HepG2 (cell line): ENCODE measurements around the gene RAMP1. TPM values are rescaled to one million over a fixed set of nuclear protein-coding genes. Genes with fewer than 3 reads are reported as not detected.

ENCODE experiments used
- ATAC-seq: fragments of 200-7000 bp; cut with Tn5 transposase; 3 replicates; pipeline ENCODE4 v1.9.1; 2020; ENCODE audit warnings: mild to moderate bottlenecking, moderate library complexity
- BruUV-seq: library from RNA; stranded (reverse); fragments of 400-500 nt; replicated peaks from 2 replicates; lab custom pipeline; 2021; lab: Mats Ljungman, UMichigan
- CTCF ChIA-PET: fragments of 300-600 bp; formaldehyde crosslinking; extraction: SDS; loops from one replicate; lab custom pipeline; 2021; ENCODE audit warnings: low total read pairs, inconsistent platforms, low intra/inter-chr PET ratio; lab: Yijun Ruan, JAX
- POLR2A ChIA-PET: fragments of 350-600 bp; sonication (Branson Sonifier 250); formaldehyde crosslinking; loops from one replicate; lab custom pipeline; 2020; ENCODE audit warnings: antibody characterized with exemption, inconsistent platforms; lab: Yijun Ruan, JAX
- DNase-seq: peaks from one replicate; pipeline ENCODE4 v3.0.0-alpha.2; 2015; ENCODE audit warnings: low spot score
- FAIRE-seq: peaks from 3 replicates; lab custom pipeline; 2011; peaks lifted over from hg19 to GRCh38; lab: Jason Lieb, UNC
- H2AFZ ChIP-seq: one replicate; pipeline ENCODE4 v1.6.1; 2011; ENCODE audit warnings: low read length, inconsistent platforms
- H3K27ac ChIP-seq: fragments of 300-600 bp; 3 replicates; pipeline ENCODE4 v1.8.0; 2011; ENCODE audit warnings: mixed run types, mild to moderate bottlenecking, mixed read lengths, low read length, inconsistent platforms; ENCODE audit not compliant: insufficient read depth; ENCODE audit errors: extremely low read length
- H3K27me3 ChIP-seq, 2 experiments: fragments of 200-600 bp in 1 of 2; 2 replicates in 1 of 2; 3 replicates in 1 of 2; pipeline versions ENCODE4 v1.6.0 to v1.8.0; 2011; ENCODE audit warnings: low read length in 2 of 2, mild to moderate bottlenecking in 2 of 2, moderate library complexity in 2 of 2, inconsistent platforms in 1 of 2; ENCODE audit not compliant: insufficient read depth in 2 of 2, control insufficient read depth in 1 of 2
- H3K36me3 ChIP-seq, 2 experiments: fragments of 200-600 bp in 1 of 2; replicated peaks in 1 of 2; 2 replicates in 1 of 2; 3 replicates in 1 of 2; pipeline versions ENCODE4 v1.5.1 to v1.8.0; 2011; ENCODE audit warnings: low read length in 2 of 2, inconsistent platforms in 1 of 2; ENCODE audit not compliant: insufficient read depth in 2 of 2, control insufficient read depth in 1 of 2
- H3K4me1 ChIP-seq: 2 replicates; pipeline ENCODE4 v1.5.1; 2012; ENCODE audit warnings: low read length, inconsistent platforms; ENCODE audit not compliant: insufficient read depth
- H3K4me2 ChIP-seq: 2 replicates; pipeline ENCODE4 v1.6.0; 2011; ENCODE audit warnings: low read depth, low read length, inconsistent platforms
- H3K4me3 ChIP-seq, 3 experiments: fragments of 200-600 bp in 1 of 3; sonication (generic), shearing (Covaris generic) in 1 of 3; replicated peaks in 1 of 3; 2 replicates each; pipeline ENCODE4 v1.5.1; 2011 to 2016; ENCODE audit warnings: low read length in 3 of 3, inconsistent platforms in 2 of 3, low read depth in 2 of 3, mild to moderate bottlenecking in 2 of 3, control low read depth in 1 of 3, mixed read lengths in 1 of 3; ENCODE audit not compliant: insufficient read depth in 1 of 3
- H3K79me2 ChIP-seq: one replicate; pipeline ENCODE4 v1.6.1; 2011; ENCODE audit warnings: low read length, inconsistent platforms; ENCODE audit not compliant: insufficient read depth
- H3K9ac ChIP-seq: 2 replicates; pipeline ENCODE4 v1.6.0; 2011; ENCODE audit warnings: mild to moderate bottlenecking, low read depth, low read length, inconsistent platforms; ENCODE audit not compliant: insufficient read depth
- H3K9me3 ChIP-seq: 2 replicates; pipeline ENCODE4 v1.5.1; 2012; ENCODE audit warnings: mild to moderate bottlenecking, low read length
- H4K20me1 ChIP-seq: 2 replicates; pipeline ENCODE4 v1.6.0; 2011; ENCODE audit warnings: inconsistent platforms, mild to moderate bottlenecking, low read length, moderate library complexity; ENCODE audit not compliant: insufficient read depth
- AGO2 ChIP-seq: fragments of 200-400 bp; formaldehyde crosslinking; optimal IDR thresholded peaks from 2 replicates; pipeline ENCODE3; 2017; ENCODE audit warnings: mild to moderate bottlenecking, low read depth, low read length, moderate library complexity
- CBX5 ChIP-seq: sonication (generic); formaldehyde crosslinking; IDR thresholded peaks from 2 replicates; pipeline ENCODE4 v1.4.0; 2020; ENCODE audit warnings: missing genetic modification reagents, borderline replicate concordance
- CEBPG ChIP-seq: IDR thresholded peaks from 2 replicates; pipeline ENCODE4 v1.6.1; 2016
- EED ChIP-seq: sonication (generic); formaldehyde crosslinking; IDR thresholded peaks from 2 replicates; pipeline ENCODE4 v1.5.0; 2020; ENCODE audit warnings: mild to moderate bottlenecking, missing genetic modification reagents
- MTA1 ChIP-seq: sonication (generic); formaldehyde crosslinking; IDR thresholded peaks from 2 replicates; pipeline ENCODE4 v1.4.0; 2020; ENCODE audit warnings: missing genetic modification reagents, mild to moderate bottlenecking, borderline replicate concordance
- RBM22 ChIP-seq: fragments of 200-400 bp; formaldehyde crosslinking; optimal IDR thresholded peaks from 2 replicates; pipeline ENCODE3; 2017; ENCODE audit warnings: mild to moderate bottlenecking, low read length, moderate library complexity
- SETDB1 ChIP-seq: sonication (generic); formaldehyde crosslinking; IDR thresholded peaks from 2 replicates; pipeline ENCODE4 v1.5.1; 2020; ENCODE audit warnings: missing genetic modification reagents, mild to moderate bottlenecking, borderline replicate concordance
- TCF7 ChIP-seq: sonication (generic); IDR thresholded peaks from 2 replicates; pipeline ENCODE4 v1.6.1; 2016; ENCODE audit warnings: antibody characterized with exemption, low read depth
- ZNF121 ChIP-seq: sonication (generic); formaldehyde crosslinking; IDR thresholded peaks from 2 replicates; pipeline ENCODE4 v1.5.0; 2020; ENCODE audit warnings: mild to moderate bottlenecking, missing genetic modification reagents
- ZNF317 ChIP-seq: sonication (generic); formaldehyde crosslinking; IDR thresholded peaks from 2 replicates; pipeline ENCODE4 v1.5.0; 2020; ENCODE audit warnings: mild to moderate bottlenecking, missing genetic modification reagents
- ZNF431 ChIP-seq: sonication (generic); formaldehyde crosslinking; IDR thresholded peaks from 2 replicates; pipeline ENCODE4 v1.9.0; 2022; ENCODE audit warnings: missing genetic modification reagents, low read depth, mild to moderate bottlenecking, borderline replicate concordance
- ZNF790 ChIP-seq: sonication (generic); formaldehyde crosslinking; IDR thresholded peaks from 2 replicates; pipeline ENCODE4 v1.8.0; 2022; ENCODE audit warnings: missing genetic modification reagents, mild to moderate bottlenecking, borderline replicate concordance
- ZSCAN20 ChIP-seq: sonication (generic); formaldehyde crosslinking; IDR thresholded peaks from 2 replicates; pipeline ENCODE4 v1.4.0; 2020; ENCODE audit warnings: missing genetic modification reagents, mild to moderate bottlenecking, borderline replicate concordance
- ZSCAN29 ChIP-seq: sonication (generic); formaldehyde crosslinking; conservative IDR thresholded peaks from 2 replicates; pipeline ENCODE4 v1.4.0; 2020; ENCODE audit warnings: mild to moderate bottlenecking, missing genetic modification reagents
- WGBS: methylation state at CpG from one replicate; pipeline ENCODE4 v1.1.6; 2017; ENCODE audit warnings: low lambda C conversion rate; 5-methylcytosine and 5-hydroxymethylcytosine counted together
- in situ Hi-C: cut with HindIII; loops from 2 replicates; pipeline ENCODE4 v1.10.0; 2017; ENCODE audit warnings: low pct_unique_long_range_greater_than_20kb; ENCODE audit not compliant: extremely low pct_ligation_motif_present
- intact Hi-C: fragments of 100-400 bp; cut with micrococcal nuclease; formaldehyde crosslinking; loops from one replicate; pipeline ENCODE4 v1.10.0; 2022; ENCODE audit not compliant: unreplicated experiment
- polyA plus RNA-seq, 8 experiments: library from polyadenylated mRNA; depleted of rRNA in 3 of 8; stranded (reverse) in 7 of 8; unstranded in 1 of 8; fragments of >200 nt; fragmentation: Illumina TruSeq in 4 of 8; extraction: Trizol in 4 of 8; gene quantifications; 2 replicates each; pipeline versions ENCODE4 v1.2.1 to v1.2.3, GENCODE V29; 2011 to 2016; ENCODE audit warnings: low read depth in 4 of 8, missing spikeins in 1 of 8, mixed read lengths in 1 of 8; ENCODE audit not compliant: insufficient read depth in 1 of 8
- total RNA-seq, 5 experiments: library from RNA; depleted of rRNA; stranded (reverse); fragments of >200 nt; fragmentation: Illumina TruSeq; extraction: Trizol; gene quantifications; 2 replicates each; pipeline ENCODE4 v1.2.3, GENCODE V29; 2016; ENCODE audit warnings: low read depth in 1 of 5
- TF ChIP-seq, protein P1 (sequence below): sonication (generic); formaldehyde crosslinking; IDR thresholded peaks from 2 replicates; pipeline ENCODE4 v1.5.1; 2020; ENCODE audit warnings: missing genetic modification reagents, mild to moderate bottlenecking, borderline replicate concordance
- TF ChIP-seq, protein P2 (sequence below): sonication (generic); formaldehyde crosslinking; IDR thresholded peaks from 2 replicates; pipeline ENCODE4 v1.4.0; 2020; ENCODE audit warnings: missing genetic modification reagents

The RAMP1 gene
- total and polyA plus RNA-seq, 2 of the 13 experiments (the other 11 are each of a cell fraction or from before 2014, with no cell fraction given), result 0.29 to 0.61 TPM

DNA sequence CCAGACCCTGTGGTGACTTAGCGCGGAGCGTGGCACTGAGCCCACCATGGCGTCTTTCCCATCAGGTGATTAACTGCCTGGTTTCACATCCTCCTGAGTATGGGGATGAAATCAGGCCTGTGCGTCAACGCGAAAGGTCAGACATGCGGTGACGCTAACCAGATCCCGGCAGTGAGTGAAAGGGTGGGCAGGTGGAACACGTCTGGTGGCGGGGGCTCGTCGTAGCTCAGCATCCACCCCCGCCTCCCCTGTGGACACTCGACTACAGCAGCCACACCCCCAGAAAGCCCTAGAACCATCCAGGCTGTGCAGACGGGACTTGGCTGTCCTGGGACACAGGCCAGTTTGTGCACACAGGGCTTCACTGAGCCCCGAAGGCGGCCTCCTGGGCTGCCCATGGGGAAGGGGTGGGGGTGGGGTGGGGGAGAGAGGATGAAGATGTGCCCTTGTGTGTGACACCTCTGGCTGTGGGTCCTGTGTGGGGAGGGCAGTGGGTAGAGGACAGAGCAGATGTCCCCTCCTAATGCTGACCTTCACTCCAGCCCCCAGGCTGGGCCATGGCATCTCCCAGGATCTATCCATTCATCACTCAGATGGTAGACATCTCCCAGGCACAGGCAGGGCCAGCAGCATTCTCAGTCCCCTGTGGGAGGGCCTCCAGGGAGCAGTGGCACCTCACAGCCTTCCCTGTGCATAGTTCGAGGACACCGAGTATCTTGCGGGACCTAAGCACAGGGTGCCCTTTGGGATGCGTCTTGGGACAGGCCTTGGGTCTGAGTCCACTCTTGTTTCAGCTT lies 27.5 kb downstream of the RAMP1 start:
- H4K20me1 ChIP-seq, result no peaks in the 10 kb centered on the region
- TF ChIP-seq RBM22 (no peak), CBX5 (CRISPR knock-in tag) (no peak), AGO2 (no peak), SETDB1 (CRISPR knock-in tag) (no peak), ZNF790 (CRISPR knock-in tag) (no peak), ZSCAN29 (CRISPR knock-in tag) (no peak), MTA1 (CRISPR knock-in tag) (no peak), TCF7 (no peak), ZNF121 (no peak), ZNF431 (no peak), ZNF317 (CRISPR knock-in tag) (no peak), CEBPG (no peak), EED (CRISPR knock-in tag) (no peak), ZSCAN20 (CRISPR knock-in tag) (no peak)
- TF ChIP-seq, protein P1, sequence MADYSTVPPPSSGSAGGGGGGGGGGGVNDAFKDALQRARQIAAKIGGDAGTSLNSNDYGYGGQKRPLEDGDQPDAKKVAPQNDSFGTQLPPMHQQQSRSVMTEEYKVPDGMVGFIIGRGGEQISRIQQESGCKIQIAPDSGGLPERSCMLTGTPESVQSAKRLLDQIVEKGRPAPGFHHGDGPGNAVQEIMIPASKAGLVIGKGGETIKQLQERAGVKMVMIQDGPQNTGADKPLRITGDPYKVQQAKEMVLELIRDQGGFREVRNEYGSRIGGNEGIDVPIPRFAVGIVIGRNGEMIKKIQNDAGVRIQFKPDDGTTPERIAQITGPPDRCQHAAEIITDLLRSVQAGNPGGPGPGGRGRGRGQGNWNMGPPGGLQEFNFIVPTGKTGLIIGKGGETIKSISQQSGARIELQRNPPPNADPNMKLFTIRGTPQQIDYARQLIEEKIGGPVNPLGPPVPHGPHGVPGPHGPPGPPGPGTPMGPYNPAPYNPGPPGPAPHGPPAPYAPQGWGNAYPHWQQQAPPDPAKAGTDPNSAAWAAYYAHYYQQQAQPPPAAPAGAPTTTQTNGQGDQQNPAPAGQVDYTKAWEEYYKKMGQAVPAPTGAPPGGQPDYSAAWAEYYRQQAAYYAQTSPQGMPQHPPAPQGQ (CRISPR knock-in tag), result no peak
- TF ChIP-seq, protein P2, sequence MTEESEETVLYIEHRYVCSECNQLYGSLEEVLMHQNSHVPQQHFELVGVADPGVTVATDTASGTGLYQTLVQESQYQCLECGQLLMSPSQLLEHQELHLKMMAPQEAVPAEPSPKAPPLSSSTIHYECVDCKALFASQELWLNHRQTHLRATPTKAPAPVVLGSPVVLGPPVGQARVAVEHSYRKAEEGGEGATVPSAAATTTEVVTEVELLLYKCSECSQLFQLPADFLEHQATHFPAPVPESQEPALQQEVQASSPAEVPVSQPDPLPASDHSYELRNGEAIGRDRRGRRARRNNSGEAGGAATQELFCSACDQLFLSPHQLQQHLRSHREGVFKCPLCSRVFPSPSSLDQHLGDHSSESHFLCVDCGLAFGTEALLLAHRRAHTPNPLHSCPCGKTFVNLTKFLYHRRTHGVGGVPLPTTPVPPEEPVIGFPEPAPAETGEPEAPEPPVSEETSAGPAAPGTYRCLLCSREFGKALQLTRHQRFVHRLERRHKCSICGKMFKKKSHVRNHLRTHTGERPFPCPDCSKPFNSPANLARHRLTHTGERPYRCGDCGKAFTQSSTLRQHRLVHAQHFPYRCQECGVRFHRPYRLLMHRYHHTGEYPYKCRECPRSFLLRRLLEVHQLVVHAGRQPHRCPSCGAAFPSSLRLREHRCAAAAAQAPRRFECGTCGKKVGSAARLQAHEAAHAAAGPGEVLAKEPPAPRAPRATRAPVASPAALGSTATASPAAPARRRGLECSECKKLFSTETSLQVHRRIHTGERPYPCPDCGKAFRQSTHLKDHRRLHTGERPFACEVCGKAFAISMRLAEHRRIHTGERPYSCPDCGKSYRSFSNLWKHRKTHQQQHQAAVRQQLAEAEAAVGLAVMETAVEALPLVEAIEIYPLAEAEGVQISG, result no peak
- H3K27ac ChIP-seq, result no peak overlapping the region
- 69% methylated on average over 22 of the region's 23 CpGs for WGBS
- H3K9me3 ChIP-seq, result no peaks in the 10 kb centered on the region
- ChIA-PET POLR2A (no interaction called here), CTCF (no interaction called here)
- H3K36me3 ChIP-seq, result no peaks in the 10 kb centered on the region
- no peak overlapping the region for H3K4me2 ChIP-seq
- FAIRE-seq (no peak), DNase-seq (no peak), ATAC-seq (peak; percentile 13)
- no peak overlapping the region for H2AFZ ChIP-seq
- H3K79me2 ChIP-seq, result no peaks in the 10 kb centered on the region
- in situ Hi-C loops (no loop called here), intact Hi-C loops (no loop called here)
- no peak overlapping the region for H3K9ac ChIP-seq
- H3K4me1 ChIP-seq, result peaks cover 24% of the 10 kb centered on the region; the same call in 1 of the 2 replicates
- peaks cover 12 to 27% of the 10 kb centered on the region in 2 experiments for H3K27me3 ChIP-seq
- no TSS peak for BruUV-seq
- no peak overlapping the region for H3K4me3 ChIP-seq
